Mucosa of descending colon (tissue), 3 donors: ENCODE measurements around the gene LRRC38. TPM values are rescaled to one million over a fixed set of nuclear protein-coding genes. Genes with fewer than 3 reads are reported as not detected.

Source experiments
- ATAC-seq: fragments of 200-7000 bp; cut with Tn5 transposase; one replicate; pipeline ENCODE4 v1.9.1; 2020; ENCODE audit warnings: mild to moderate bottlenecking, moderate library complexity
- DNase-seq, 3 donors: peaks; one replicate each; pipeline ENCODE4 v3.0.0-alpha.2; 2020
- H3K36me3 ChIP-seq: fragments of 200-600 bp; one replicate; pipeline ENCODE4 v1.8.0; 2021; ENCODE audit warnings: low read depth, mild to moderate bottlenecking
- H3K4me1 ChIP-seq: fragments of 200-600 bp; one replicate; pipeline ENCODE4 v1.8.0; 2021; ENCODE audit warnings: low read depth, mild to moderate bottlenecking
- H3K4me3 ChIP-seq: fragments of 200-600 bp; one replicate; pipeline ENCODE4 v1.8.0; 2021; ENCODE audit warnings: mild to moderate bottlenecking
- H3K9me3 ChIP-seq: fragments of 200-600 bp; one replicate; pipeline ENCODE4 v1.8.0; 2021; ENCODE audit warnings: mild to moderate bottlenecking
- intact Hi-C, 2 donors: fragments of 100-400 bp; cut with DNase I in 1 of 2; cut with micrococcal nuclease in 1 of 2; formaldehyde crosslinking; loops; one replicate each; pipeline versions ENCODE4 v1.11.0 to v1.11.1; 2022; cut with DNase I, micrococcal nuclease
- total RNA-seq, 3 donors: library from RNA; stranded (reverse); fragmentation: NEBNext Ultra II Directional in 2 of 3; extraction: Animal tissue kit (Norgen Biotek cat#: 25700) in 2 of 3; gene quantifications; one replicate each; pipeline versions ENCODE4 v1.2.1 to v1.2.4, GENCODE V29; 2021 to 2023
- TF ChIP-seq, protein P1 (sequence below): fragments of 200-600 bp; IDR thresholded peaks from one replicate; pipeline ENCODE4 v1.8.0; 2022; ENCODE audit warnings: antibody characterized with exemption, mild to moderate bottlenecking
- donor health status: DM: no; HTN: no; CAD: no; lungs with moderate emphysema.
- donor health status: DM: no; HTN: no; CAD: no.
- donor health status: DM: no; HTN: yes; CAD: no.

Gene LRRC38
- total RNA-seq, 3 donors from 2014 or later, result not detected

- H3K9me3 ChIP-seq, result no peaks in the 10 kb centered on the region
- DNase-seq (no peak), ATAC-seq (no peak)
- H3K4me1 ChIP-seq, result no peaks in the 10 kb centered on the region
- intact Hi-C loops, result no loop called here
- TF ChIP-seq, protein P1, sequence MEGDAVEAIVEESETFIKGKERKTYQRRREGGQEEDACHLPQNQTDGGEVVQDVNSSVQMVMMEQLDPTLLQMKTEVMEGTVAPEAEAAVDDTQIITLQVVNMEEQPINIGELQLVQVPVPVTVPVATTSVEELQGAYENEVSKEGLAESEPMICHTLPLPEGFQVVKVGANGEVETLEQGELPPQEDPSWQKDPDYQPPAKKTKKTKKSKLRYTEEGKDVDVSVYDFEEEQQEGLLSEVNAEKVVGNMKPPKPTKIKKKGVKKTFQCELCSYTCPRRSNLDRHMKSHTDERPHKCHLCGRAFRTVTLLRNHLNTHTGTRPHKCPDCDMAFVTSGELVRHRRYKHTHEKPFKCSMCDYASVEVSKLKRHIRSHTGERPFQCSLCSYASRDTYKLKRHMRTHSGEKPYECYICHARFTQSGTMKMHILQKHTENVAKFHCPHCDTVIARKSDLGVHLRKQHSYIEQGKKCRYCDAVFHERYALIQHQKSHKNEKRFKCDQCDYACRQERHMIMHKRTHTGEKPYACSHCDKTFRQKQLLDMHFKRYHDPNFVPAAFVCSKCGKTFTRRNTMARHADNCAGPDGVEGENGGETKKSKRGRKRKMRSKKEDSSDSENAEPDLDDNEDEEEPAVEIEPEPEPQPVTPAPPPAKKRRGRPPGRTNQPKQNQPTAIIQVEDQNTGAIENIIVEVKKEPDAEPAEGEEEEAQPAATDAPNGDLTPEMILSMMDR, result no peak
- H3K4me3 ChIP-seq, result no peak overlapping the region
- H3K36me3 ChIP-seq, result no peaks in the 10 kb centered on the region
These were observed 35.7 kb upstream of the LRRC38 start for GRCh38 chr1:13549521-13549920.

DNA sequence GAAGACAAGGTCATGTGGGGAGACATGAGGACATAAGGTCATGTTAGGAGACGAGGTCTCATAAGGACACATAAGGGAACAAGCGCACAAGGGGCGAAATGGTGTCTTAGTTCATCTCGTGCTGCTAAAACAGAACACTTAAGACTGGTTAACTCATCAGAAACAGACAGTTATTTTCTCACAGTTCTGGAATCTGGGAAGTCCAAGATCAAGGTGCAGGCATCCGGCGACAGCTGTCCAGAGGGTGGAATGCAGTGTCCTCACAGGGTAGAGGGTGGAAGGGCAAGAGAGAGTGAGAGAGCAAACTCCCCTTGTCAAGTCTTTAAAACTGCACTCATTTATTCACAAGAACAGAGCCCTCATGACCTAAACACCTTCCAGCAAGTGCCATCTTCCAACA lies 35.2 kb upstream of the LRRC38 start:
- ATAC-seq (no peak), DNase-seq (no peak)
- Histone ChIP-seq H3K4me1 (no peaks in the 10 kb centered on the region), H3K9me3 (no peaks in the 10 kb centered on the region), H3K4me3 (no peak overlapping the region), H3K36me3 (no peaks in the 10 kb centered on the region)
- TF ChIP-seq, protein P1, result no peak
- intact Hi-C loops, result no loop called here

- intact Hi-C loops, result no loop called here
- ATAC-seq (no peak), DNase-seq (no peak)
- Histone ChIP-seq H3K4me1 (no peaks in the 10 kb centered on the region), H3K4me3 (no peak overlapping the region), H3K9me3 (no peaks in the 10 kb centered on the region), H3K36me3 (no peaks in the 10 kb centered on the region)
- TF ChIP-seq, protein P1, result no peak
These were observed 34.5 kb upstream of the LRRC38 start for GRCh38 chr1:13548281-13548680.

DNA sequence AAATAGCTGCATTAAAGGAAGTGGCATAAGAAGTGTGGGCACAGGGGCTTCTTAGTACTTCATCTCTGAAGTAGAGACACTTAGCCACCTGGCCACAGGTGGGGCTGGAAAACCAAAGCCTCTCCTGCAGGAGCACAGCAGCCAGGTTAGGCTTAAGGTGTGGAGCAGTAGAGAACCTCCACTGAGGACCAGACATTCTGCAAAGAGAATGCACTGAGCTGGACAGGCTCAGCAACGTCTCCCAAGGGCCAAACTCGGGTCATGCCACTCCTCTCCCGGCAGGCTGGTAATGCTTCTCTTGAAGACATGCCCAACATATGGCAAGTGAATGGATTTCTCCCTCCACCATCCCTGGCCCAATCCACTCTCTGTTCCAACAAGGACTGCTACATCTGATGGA lies 33.0 kb upstream of the LRRC38 start:
- no peak overlapping the region for H3K4me3 ChIP-seq
- no peak for DNase-seq
- no peak for ATAC-seq

GRCh38 chr1:13544221-13544556 lies 30.4 kb upstream of the LRRC38 start:
- Histone ChIP-seq H3K4me3 (no peak overlapping the region), H3K4me1 (no peaks in the 10 kb centered on the region), H3K36me3 (no peaks in the 10 kb centered on the region), H3K9me3 (no peaks in the 10 kb centered on the region)
- no peak for ATAC-seq
- intact Hi-C loops, result no loop called here
- TF ChIP-seq, protein P1, result no peak
- DNase-seq, result no peak

More for the DNA sequence above, 33.0 kb upstream of the LRRC38 start:
- TF ChIP-seq, protein P1, result no peak
- no peaks in the 10 kb centered on the region for H3K36me3 ChIP-seq
- no peaks in the 10 kb centered on the region for H3K4me1 ChIP-seq
- H3K9me3 ChIP-seq, result no peaks in the 10 kb centered on the region
- intact Hi-C loops, result no loop called here
